Measurements from ENCODE around the gene MSI1.

- no peak for TF ChIP-seq CTCF (conservative IDR thresholded peaks at IDR 0.05)
- no peak for TF ChIP-seq EZH2 (IDR thresholded peaks at IDR 0.05; ENCODE audit: low read depth)
Observed at GRCh38 chr12:120332041-120332440, 36.9 kb downstream of the MSI1 start.
